Lung (tissue), 12 donors: Measurements from ENCODE around the gene DPH5. TPM values are rescaled to one million over a fixed set of nuclear protein-coding genes. Genes with fewer than 3 reads are reported as not detected.

Source experiments
- ATAC-seq: fragments of 200-7000 bp; cut with Tn5 transposase; one replicate; pipeline ENCODE4 v1.9.1; 2020; ENCODE audit warnings: moderate number of reproducible peaks; ENCODE audit not compliant: insufficient read depth, low FRiP score
- DNase-seq, 3 donors: peaks; one replicate each; pipeline ENCODE4 v3.0.0-alpha.2; 2013 to 2017
- H3K27ac ChIP-seq, 2 donors: one replicate each; pipeline ENCODE4 v1.5.1; 2013; ENCODE audit warnings: mild to moderate bottlenecking in 2 of 2, moderate library complexity in 2 of 2, control low read depth in 1 of 2, inconsistent platforms in 1 of 2, low read depth in 1 of 2, low read length in 1 of 2
- H3K27me3 ChIP-seq, 3 donors: one replicate each; pipeline ENCODE4 v1.5.1; 2013; ENCODE audit warnings: low read length in 2 of 3; ENCODE audit not compliant: control insufficient read depth in 3 of 3, insufficient read depth in 3 of 3
- H3K36me3 ChIP-seq, 4 donors: one replicate each; pipeline ENCODE4 v1.5.1; 2013; ENCODE audit warnings: low read length in 4 of 4, mild to moderate bottlenecking in 1 of 4, moderate library complexity in 1 of 4; ENCODE audit not compliant: control insufficient read depth in 4 of 4, insufficient read depth in 4 of 4
- H3K4me1 ChIP-seq, 5 donors: one replicate each; pipeline ENCODE4 v1.5.1; 2013; ENCODE audit warnings: low read length in 5 of 5, mild to moderate bottlenecking in 2 of 5, moderate library complexity in 1 of 5; ENCODE audit not compliant: control insufficient read depth in 5 of 5, insufficient read depth in 5 of 5
- H3K4me3 ChIP-seq: one replicate; pipeline ENCODE4 v1.5.1; 2013; ENCODE audit warnings: mild to moderate bottlenecking, control low read depth, moderate library complexity
- H3K9ac ChIP-seq, 2 donors: one replicate each; pipeline ENCODE4 v1.5.1; 2013; ENCODE audit warnings: low read length in 2 of 2, control low read depth in 1 of 2; ENCODE audit not compliant: insufficient read depth in 1 of 2
- H3K9me3 ChIP-seq, 4 donors: one replicate each; pipeline ENCODE4 v1.5.1; 2013; ENCODE audit warnings: low read length in 3 of 4, mild to moderate bottlenecking in 1 of 4, moderate library complexity in 1 of 4; ENCODE audit not compliant: control insufficient read depth in 4 of 4, insufficient read depth in 3 of 4
- CTCF ChIP-seq: IDR thresholded peaks from 2 replicates; pipeline ENCODE4 v1.5.1; 2012; ENCODE audit warnings: mild to moderate bottlenecking; ENCODE audit errors: control extremely low read depth, extremely low read depth
- WGBS, 2 donors: extraction: QIAGEN DNeasy Blood & Tissue Kit; methylation state at CpG; one replicate each; pipeline ENCODE4 v1.1.7; 2013; 5-methylcytosine and 5-hydroxymethylcytosine counted together
- polyA plus RNA-seq, 2 donors: library from polyadenylated mRNA; stranded (reverse); fragments of 200-250 nt; gene quantifications; one replicate each; pipeline ENCODE4 v1.2.1, GENCODE V29; 2013
- total RNA-seq, 2 donors: library from RNA; depleted of rRNA in 1 of 2; stranded (reverse); fragments of >200 nt in 1 of 2; gene quantifications; one replicate each; pipeline ENCODE4 v1.2.1, GENCODE V29; 2014 to 2021
- donor health status: control.
- donor health status: control.
- donor health status: Bipolar disorder and iron deficiency.
- donor health status: healthy.
- donor health status: DM: yes; HTN: yes; CAD: no.

The DPH5 gene
- total and polyA plus RNA-seq, 4 donors, result 21.2 to 30.7 (median 27.2) TPM

GRCh38 chr1:101040666-101041065, 15.1 kb upstream of the DPH5 start:
- Histone ChIP-seq H3K27ac (no peak overlapping the region), H3K9me3 (peaks cover 0 to 5% (median 0%) of the 10 kb centered on the region in 4 donors), H3K9ac (no peak overlapping the region), H3K27me3 (no peaks in the 10 kb centered on the region), H3K4me3 (no peak overlapping the region), H3K4me1 (peaks cover 0 to 4% (median 0%) of the 10 kb centered on the region in 5 donors), H3K36me3 (peaks cover 0 to 7% (median 4%) of the 10 kb centered on the region in 4 donors)
- TF ChIP-seq CTCF, result no peak
- 99 to 100% methylated on average over 2 of the region's 2 CpGs for WGBS, 2 donors
- no peak for ATAC-seq
- no peak for DNase-seq

- H3K9ac ChIP-seq, result no peak overlapping the region
- peaks cover 0 to 7% (median 4%) of the 10 kb centered on the region in 4 donors for H3K36me3 ChIP-seq
- H3K27me3 ChIP-seq, result no peaks in the 10 kb centered on the region
- 99 to 100% methylated on average over 1 of the region's 1 CpG for WGBS, 2 donors
- no peak for TF ChIP-seq CTCF
- H3K27ac ChIP-seq, result no peak overlapping the region
- H3K4me1 ChIP-seq, result peaks cover 0 to 4% (median 0%) of the 10 kb centered on the region in 5 donors
- no peak for DNase-seq
- peaks cover 0 to 5% (median 0%) of the 10 kb centered on the region in 4 donors for H3K9me3 ChIP-seq
- no peak for ATAC-seq
- no peak overlapping the region for H3K4me3 ChIP-seq
These were observed 13.7 kb upstream of the DPH5 start for GRCh38 chr1:101039245-101039644.

DNA sequence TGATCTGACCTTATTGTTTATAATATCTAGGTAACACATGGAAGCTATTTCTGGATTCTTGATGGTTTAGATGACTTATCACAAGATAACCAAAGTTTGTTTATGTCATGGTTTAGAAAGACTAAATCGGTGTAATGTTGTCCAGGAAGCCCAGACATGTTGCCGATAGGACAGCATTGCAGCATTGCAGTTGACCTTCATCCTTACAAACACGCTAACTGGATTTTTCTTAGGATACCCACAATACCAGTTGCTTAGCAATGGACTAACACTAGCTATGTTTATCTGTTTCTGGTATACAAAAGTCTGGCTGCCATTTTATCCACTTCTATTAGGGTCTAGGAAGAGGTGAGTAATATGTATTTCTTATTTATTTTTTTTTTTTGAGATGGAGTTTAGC, 11.7 kb upstream of the DPH5 start:
- WGBS, 2 donors, result 80 to 84% methylated on average over 3 of the region's 3 CpGs

More for the DNA sequence above, 11.7 kb upstream of the DPH5 start:
- Histone ChIP-seq H3K27ac (no peak overlapping the region), H3K36me3 (peaks cover 0 to 7% (median 3%) of the 10 kb centered on the region in 4 donors), H3K4me3 (no peak overlapping the region), H3K9me3 (peaks cover 0 to 5% (median 0%) of the 10 kb centered on the region in 4 donors), H3K9ac (no peak overlapping the region), H3K4me1 (peaks cover 0 to 3% (median 0%) of the 10 kb centered on the region in 5 donors), H3K27me3 (no peaks in the 10 kb centered on the region)
- no peak for DNase-seq
- no peak for TF ChIP-seq CTCF
- ATAC-seq, result no peak
